Right atrium auricular region (tissue), 2 donors: ENCODE data around the gene CNTFR. TPM values are rescaled to one million over a fixed set of nuclear protein-coding genes. Genes with fewer than 3 reads are reported as not detected.
"Not testable (repeated sequence)": the region's sequence is repeated elsewhere in the genome, so short reads cannot be mapped to it uniquely, and the experiment has no call there.

Experiments used
- DNase-seq: peaks from one replicate; pipeline ENCODE4 v3.0.0-alpha.2; 2019; ENCODE audit warnings: low spot score
- H3K27ac ChIP-seq, 2 donors: fragments of 200-600 bp; sonication (generic); 1 replicate in 1 of 2; 2 replicates in 1 of 2; pipeline ENCODE4 v1.5.1; 2016 to 2019
- H3K27me3 ChIP-seq, 2 donors: fragments of 200-600 bp; sonication (generic); one replicate each; pipeline versions ENCODE4 v1.5.1 to v1.6.0; 2017 to 2019
- H3K36me3 ChIP-seq: fragments of 200-600 bp; sonication (generic); one replicate; pipeline ENCODE4 v1.5.1; 2016
- H3K4me1 ChIP-seq, 2 donors: fragments of 200-600 bp; sonication (generic); one replicate each; pipeline versions ENCODE4 v1.5.1 to v1.6.0; 2017 to 2019
- H3K4me3 ChIP-seq, 2 donors: fragments of 200-600 bp; sonication (generic); 1 replicate in 1 of 2; 2 replicates in 1 of 2; pipeline ENCODE4 v1.5.1; 2017 to 2019; ENCODE audit warnings: mild to moderate bottlenecking in 1 of 2, moderate library complexity in 1 of 2
- H3K9me3 ChIP-seq, 2 donors: fragments of 200-600 bp; sonication (generic); one replicate each; pipeline ENCODE4 v1.5.1; 2019
- CTCF ChIP-seq, 2 donors: fragments of 200-600 bp; sonication (generic); IDR thresholded peaks; one replicate each; pipeline ENCODE4 v1.5.1; 2019; ENCODE audit warnings: antibody characterized with exemption in 2 of 2
- total RNA-seq, 2 donors: library from RNA; depleted of rRNA; stranded (reverse); fragments of >200 nt; gene quantifications; one replicate each; pipeline ENCODE4 v1.1.0, GENCODE V29; 2016

CNTFR gene
- total RNA-seq: 10 to 100 TPM in 1 of 2 donors, 1 to 10 TPM in 1; 6.6 to 23.3 TPM

GRCh38 chr9:34589636-34590380 lies at the start of gene CNTFR:
CNTFR (minus strand) TSS chr9:34589724; CDS start chr9:34568981, 20,743 bp downstream.
- no peak for TF ChIP-seq CTCF (IDR thresholded peaks at IDR 0.05)
- H3K4me1 ChIP-seq: peaks cover 0 to 56% of the 10 kb centered on the region in 2 donors
- H3K9me3 ChIP-seq: no peaks in the 10 kb centered on the region
- H3K27me3 ChIP-seq: no peaks in the 10 kb centered on the region
- no peak for DNase-seq
- peak within 1 kb of the TSS; percentile 55 to 58 for H3K4me3 ChIP-seq
- peak within 1 kb of the TSS; percentile 67 to 68 for H3K27ac ChIP-seq
- H3K36me3 ChIP-seq: no peaks in the 10 kb centered on the region

GRCh38 chr9:34639322-34639721 lies 49.8 kb upstream of the CNTFR start:
- H3K4me3 ChIP-seq, H3K27ac ChIP-seq, DNase-seq, H3K27me3 ChIP-seq, H3K36me3 ChIP-seq, H3K9me3 ChIP-seq: not testable (repeated sequence)
- peaks cover 0 to 19% of the 10 kb centered on the region in 2 donors for H3K4me1 ChIP-seq

- DNase-seq: no peak
- H3K4me3 ChIP-seq: peak overlapping the region; percentile 49 to 81
- peak overlapping the region; percentile 86 to 88 for H3K27ac ChIP-seq
- H3K36me3 ChIP-seq: peaks cover 7% of the 10 kb centered on the region
- peaks cover 0 to 19% of the 10 kb centered on the region in 2 donors for H3K4me1 ChIP-seq
- TF ChIP-seq CTCF (IDR thresholded peaks at IDR 0.05): no peak
- no peaks in the 10 kb centered on the region for H3K9me3 ChIP-seq
- no peaks in the 10 kb centered on the region for H3K27me3 ChIP-seq
Measured at GRCh38 chr9:34638138-34638445, 48.6 kb upstream of the CNTFR start.

- Histone ChIP-seq H3K27ac (peak within 1 kb of the TSS; percentile 86 to 88), H3K27me3 (no peaks in the 10 kb centered on the region), H3K36me3 (peaks cover 7% of the 10 kb centered on the region), H3K4me3 (peak within 1 kb of the TSS; percentile 49 to 81), H3K9me3 (no peaks in the 10 kb centered on the region), H3K4me1 (peaks cover 0 to 19% of the 10 kb centered on the region in 2 donors)
- DNase-seq: peak; percentile 92
- no peak for TF ChIP-seq CTCF (IDR thresholded peaks at IDR 0.05)
Measured at GRCh38 chr9:34637356-34638137, 48.0 kb upstream of the CNTFR start, which contains the start of gene SIGMAR1. SIGMAR1 (minus strand) TSS chr9:34637787; CDS start chr9:34637697, 90 bp downstream.

GRCh38 chr9:34636791-34637355 lies 47.3 kb upstream of the CNTFR start:
- TF ChIP-seq CTCF (IDR thresholded peaks at IDR 0.05): no peak

GRCh38 chr9:34635556-34635955 lies 46.0 kb upstream of the CNTFR start:
- no peak for DNase-seq
- peaks cover 0 to 19% of the 10 kb centered on the region in 2 donors for H3K4me1 ChIP-seq
- H3K36me3 ChIP-seq: peaks cover 7% of the 10 kb centered on the region
- H3K4me3 ChIP-seq: no peak overlapping the region
- H3K9me3 ChIP-seq: no peaks in the 10 kb centered on the region
- H3K27me3 ChIP-seq: no peaks in the 10 kb centered on the region
- no peak for TF ChIP-seq CTCF (IDR thresholded peaks at IDR 0.05)
- H3K27ac ChIP-seq: no peak overlapping the region

More at GRCh38 chr9:34636791-34637355, 47.3 kb upstream of the CNTFR start:
- Histone ChIP-seq H3K4me1 (peaks cover 0 to 19% of the 10 kb centered on the region in 2 donors), H3K4me3 (peak overlapping the region; percentile 49 to 81), H3K27ac (peak overlapping the region; percentile 86 to 88), H3K36me3 (peaks cover 7% of the 10 kb centered on the region), H3K9me3 (no peaks in the 10 kb centered on the region), H3K27me3 (no peaks in the 10 kb centered on the region)
- DNase-seq: no peak
